ENCODE measurements around the gene CES4A.
"Not testable (repeated sequence)": the region's sequence is repeated elsewhere in the genome, so short reads cannot be mapped to it uniquely, and the experiment has no call there.

CES4A gene

GRCh38 chr16:67036323-67036741 lies 47.9 kb downstream of the CES4A start:
- no peak for TF ChIP-seq CTCF (IDR thresholded peaks at IDR 0.05; ENCODE audit: low read depth, low read length, missing control alignments)
- H3K4me3 ChIP-seq (ENCODE audit: low read depth, low read length): no peak overlapping the region
- no peak for DNase-seq (ENCODE audit: low read depth)

- no peak for DNase-seq (ENCODE audit: low read depth)
Measured at GRCh38 chr16:67039260-67040020, 51.1 kb downstream of the CES4A start.

GRCh38 chr16:67040166-67040565 lies 51.8 kb downstream of the CES4A start:
- no peak for DNase-seq (ENCODE audit: low read depth)
- TF ChIP-seq CTCF (IDR thresholded peaks at IDR 0.05; ENCODE audit: low read depth, low read length, missing control alignments): no peak
- no peak overlapping the region for H3K4me3 ChIP-seq (ENCODE audit: low read depth, low read length)

More at GRCh38 chr16:67039260-67040020, 51.1 kb downstream of the CES4A start:
- no peak overlapping the region for H3K4me3 ChIP-seq (ENCODE audit: low read depth, low read length)
- no peak for TF ChIP-seq CTCF (IDR thresholded peaks at IDR 0.05; ENCODE audit: low read depth, low read length, missing control alignments)

- H3K4me3 ChIP-seq (ENCODE audit: low read depth, low read length): no peak overlapping the region
- TF ChIP-seq CTCF (IDR thresholded peaks at IDR 0.05; ENCODE audit: low read depth, low read length, missing control alignments): no peak
- DNase-seq (ENCODE audit: low read depth): no peak
Measured at GRCh38 chr16:67040906-67041305, 52.5 kb downstream of the CES4A start.

GRCh38 chr16:67041520-67041919 lies 53.1 kb downstream of the CES4A start:
- DNase-seq (ENCODE audit: low read depth); H3K4me3 ChIP-seq (ENCODE audit: low read depth, low read length): not testable (repeated sequence)

- no peak for DNase-seq (ENCODE audit: low read depth)
- no peak for TF ChIP-seq CTCF (IDR thresholded peaks at IDR 0.05; ENCODE audit: low read depth, low read length, missing control alignments)
- no peak overlapping the region for H3K4me3 ChIP-seq (ENCODE audit: low read depth, low read length)
Measured at GRCh38 chr16:67043420-67043819, 55.0 kb downstream of the CES4A start.

- no peak for TF ChIP-seq CTCF (IDR thresholded peaks at IDR 0.05; ENCODE audit: low read depth, low read length, missing control alignments)
Measured at GRCh38 chr16:67050796-67051195, 62.4 kb downstream of the CES4A start.

More at GRCh38 chr16:67050796-67051195, 62.4 kb downstream of the CES4A start:
- no peak overlapping the region for H3K4me3 ChIP-seq (ENCODE audit: low read depth, low read length)
- DNase-seq (ENCODE audit: low read depth): no peak

Data from GM12864 (cell line).